ENCODE measurements around the gene ARTN.

- TF ChIP-seq EZH2 (IDR thresholded peaks at IDR 0.05; ENCODE audit: low read depth, unreplicated experiment) (no peak), CTCF (conservative IDR thresholded peaks at IDR 0.05; ENCODE audit: low read depth in 2 of 2) (no peak), STAT1 (IDR thresholded peaks at IDR 0.05; ENCODE audit: unreplicated experiment) (no peak)
Observed at GRCh38 chr1:43887748-43888147, 45.9 kb upstream of the ARTN start.

Measured in GM23338 (cell line).